ENCODE results near the gene PLEKHH1.

The PLEKHH1 gene

GRCh38 chr14:67569651-67570290, 36.7 kb downstream of the PLEKHH1 start:
- Mint-ChIP-seq H3K27me3 (peaks cover 12% of the 10 kb centered on the region), H3K4me1 (no peaks in the 10 kb centered on the region), H3K27ac (no peak overlapping the region), H3K9me3 (no peaks in the 10 kb centered on the region), H3K36me3 (no peaks in the 10 kb centered on the region), H3K4me3 (no peak overlapping the region)
- CTCF ChIA-PET, result interaction anchor here (1.0 to 10.3 kb wide), 6 partner anchors 13 to 154 kb away, joined by 3 to 206 read pairs (median 9); no protein-coding TSS in a partner anchor
- no peak for DNase-seq

GRCh38 chr14:67570453-67570852, 37.4 kb downstream of the PLEKHH1 start:
- Mint-ChIP-seq H3K4me3 (no peak overlapping the region), H3K36me3 (no peaks in the 10 kb centered on the region), H3K9me3 (no peaks in the 10 kb centered on the region), H3K27me3 (peaks cover 12% of the 10 kb centered on the region), H3K27ac (no peak overlapping the region), H3K4me1 (no peaks in the 10 kb centered on the region)
- DNase-seq, result no peak
- CTCF ChIA-PET, result interaction anchor here (0.8 to 10.3 kb wide), 15 partner anchors 8 to 154 kb away, joined by 3 to 206 read pairs (median 6); partner anchors contain the start of gene PIGH

DNA sequence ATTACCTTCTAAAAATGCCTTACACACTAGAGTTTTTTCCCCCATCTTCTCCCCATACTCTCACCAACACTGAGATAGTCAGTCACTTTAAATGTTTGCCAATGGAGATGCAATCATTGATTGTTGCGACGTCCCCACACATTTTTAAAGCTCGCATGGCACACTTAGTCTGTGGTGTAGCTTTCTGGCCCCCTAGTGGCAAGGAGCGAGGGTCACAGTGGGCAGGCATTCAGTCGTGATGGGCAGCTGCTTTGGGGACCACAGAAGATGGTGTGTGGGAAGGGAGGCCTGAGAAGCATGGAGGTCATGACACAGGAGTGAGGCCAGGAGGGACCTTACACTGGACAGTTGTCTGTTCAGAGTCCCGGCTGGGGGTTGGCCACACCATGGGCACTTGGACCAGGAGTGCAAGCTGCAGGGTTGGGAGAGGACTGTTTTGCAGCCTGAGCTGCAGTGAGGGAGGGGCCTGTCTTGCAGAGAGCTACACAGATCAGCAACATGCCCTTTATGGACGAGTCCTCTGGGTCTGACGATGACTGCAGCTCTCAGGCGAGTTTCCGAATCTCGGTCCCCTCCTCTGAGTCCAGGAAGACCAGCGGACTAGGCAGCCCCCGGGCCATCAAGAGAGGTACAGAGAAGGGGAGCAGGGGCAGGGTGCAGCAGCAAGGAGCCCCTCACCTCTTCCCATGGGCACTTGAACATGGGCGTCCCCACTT, 38.3 kb downstream of the PLEKHH1 start:
- H3K9me3 Mint-ChIP-seq, result no peaks in the 10 kb centered on the region
- no peak overlapping the region for H3K27ac Mint-ChIP-seq
- peaks cover 16% of the 10 kb centered on the region for H3K27me3 Mint-ChIP-seq
- DNase-seq, result peak; percentile 81
- no peaks in the 10 kb centered on the region for H3K4me1 Mint-ChIP-seq
- H3K4me3 Mint-ChIP-seq, result no peak overlapping the region
- no peaks in the 10 kb centered on the region for H3K36me3 Mint-ChIP-seq
- CTCF ChIA-PET, result interaction anchor here (0.6 to 10.3 kb wide), 40 partner anchors 9 to 263 kb away, joined by 3 to 206 read pairs (median 4); partner anchors contain the start of genes PIGH, PLEKHH1 and TMEM229B

DNA sequence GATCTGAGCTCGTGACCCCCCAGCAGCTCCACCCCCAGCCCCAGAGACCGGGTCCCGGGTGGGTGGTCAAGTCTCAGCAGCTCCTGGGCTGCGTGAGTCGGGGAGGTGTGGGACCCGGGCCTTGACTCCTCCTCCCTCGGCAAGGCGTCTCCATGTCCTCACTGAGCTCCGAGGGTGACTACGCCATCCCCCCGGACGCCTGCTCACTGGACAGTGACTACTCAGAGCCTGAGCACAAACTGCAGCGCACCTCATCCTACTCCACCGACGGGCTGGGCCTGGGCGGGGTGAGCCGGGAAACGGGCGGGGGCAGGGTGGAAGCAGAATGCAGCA, 38.9 kb downstream of the PLEKHH1 start:
- DNase-seq, result no peak
- Mint-ChIP-seq H3K4me3 (no peak overlapping the region), H3K27me3 (peaks cover 17% of the 10 kb centered on the region), H3K27ac (no peak overlapping the region), H3K4me1 (no peaks in the 10 kb centered on the region), H3K9me3 (no peaks in the 10 kb centered on the region), H3K36me3 (no peaks in the 10 kb centered on the region)
- CTCF ChIA-PET, result interaction anchor here (0.6 to 10.3 kb wide), 32 partner anchors 10 to 262 kb away, joined by 3 to 206 read pairs (median 5); partner anchors contain the start of genes PIGH, PLEKHH1 and TMEM229B

DNA sequence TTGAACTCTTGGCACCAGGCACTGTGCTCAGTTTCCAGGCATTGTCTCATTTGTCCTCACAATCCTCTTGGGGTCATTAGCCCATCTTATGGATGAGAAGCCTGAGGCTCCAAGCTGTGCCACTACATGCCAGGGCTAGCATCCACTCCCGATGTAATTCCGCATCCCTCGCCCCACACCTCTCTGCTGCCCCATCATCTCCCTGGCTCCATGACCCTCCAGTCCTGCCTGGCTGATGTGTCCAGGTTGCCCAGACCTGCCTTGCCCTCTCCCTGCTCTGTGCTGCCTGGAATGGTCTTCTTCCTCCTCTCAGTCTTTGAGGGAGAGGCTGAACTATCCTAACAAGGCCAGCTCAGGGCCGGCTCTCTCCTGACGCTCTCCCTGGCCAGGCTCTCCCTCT, 39.5 kb downstream of the PLEKHH1 start:
- DNase-seq, result no peak

DNA sequence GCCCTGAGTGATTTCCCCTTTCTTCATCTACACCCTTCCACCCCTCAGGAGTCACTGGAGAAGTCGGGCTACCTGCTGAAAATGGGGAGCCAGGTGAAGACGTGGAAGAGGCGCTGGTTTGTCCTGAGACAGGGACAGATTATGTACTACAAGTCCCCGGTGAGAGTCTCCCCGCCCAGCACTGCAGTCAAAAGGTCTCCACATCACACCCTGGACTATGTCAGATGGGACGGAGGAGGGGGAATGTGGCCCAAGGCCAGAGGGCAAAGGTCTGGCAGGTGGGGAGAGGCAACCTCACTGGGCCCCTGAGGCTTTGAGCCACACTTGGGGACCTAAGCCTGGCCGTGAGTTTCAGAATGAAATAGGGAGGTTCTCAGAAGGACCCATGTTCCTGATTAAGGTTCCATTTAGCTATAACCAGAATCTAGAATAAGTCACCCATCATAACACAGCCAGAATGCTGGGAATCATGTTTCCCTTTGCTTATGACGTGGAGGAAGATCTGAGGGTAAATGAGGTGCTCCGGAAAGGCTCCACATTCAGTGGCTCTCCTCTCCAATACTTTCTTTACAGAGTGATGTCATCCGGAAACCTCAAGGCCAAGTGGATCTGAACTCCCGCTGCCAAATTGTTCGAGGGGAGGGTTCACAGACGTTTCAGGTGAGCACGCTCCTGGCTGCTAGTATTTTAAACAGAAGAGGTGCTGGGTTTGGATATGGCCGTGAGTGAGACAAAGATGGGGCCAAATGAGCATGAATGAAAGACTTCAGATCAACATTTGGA, 40.3 kb downstream of the PLEKHH1 start:
- CTCF ChIA-PET, result interaction anchor here (0.7 to 10.3 kb wide), 2 partner anchors 145 to 153 kb away, joined by 3 to 206 read pairs; no protein-coding TSS in a partner anchor
- Mint-ChIP-seq H3K4me1 (no peaks in the 10 kb centered on the region), H3K36me3 (no peaks in the 10 kb centered on the region), H3K27me3 (peaks cover 13% of the 10 kb centered on the region), H3K9me3 (no peaks in the 10 kb centered on the region), H3K27ac (no peak overlapping the region), H3K4me3 (no peak overlapping the region)
- DNase-seq, result no peak

More for the DNA sequence above, 39.5 kb downstream of the PLEKHH1 start:
- Mint-ChIP-seq H3K4me1 (no peaks in the 10 kb centered on the region), H3K27me3 (peaks cover 15% of the 10 kb centered on the region), H3K9me3 (no peaks in the 10 kb centered on the region), H3K4me3 (no peak overlapping the region), H3K36me3 (no peaks in the 10 kb centered on the region), H3K27ac (no peak overlapping the region)
- CTCF ChIA-PET, result interaction anchor here (0.8 to 10.3 kb wide), 10 partner anchors 10 to 153 kb away, joined by 4 to 206 read pairs (median 14); no protein-coding TSS in a partner anchor

DNA sequence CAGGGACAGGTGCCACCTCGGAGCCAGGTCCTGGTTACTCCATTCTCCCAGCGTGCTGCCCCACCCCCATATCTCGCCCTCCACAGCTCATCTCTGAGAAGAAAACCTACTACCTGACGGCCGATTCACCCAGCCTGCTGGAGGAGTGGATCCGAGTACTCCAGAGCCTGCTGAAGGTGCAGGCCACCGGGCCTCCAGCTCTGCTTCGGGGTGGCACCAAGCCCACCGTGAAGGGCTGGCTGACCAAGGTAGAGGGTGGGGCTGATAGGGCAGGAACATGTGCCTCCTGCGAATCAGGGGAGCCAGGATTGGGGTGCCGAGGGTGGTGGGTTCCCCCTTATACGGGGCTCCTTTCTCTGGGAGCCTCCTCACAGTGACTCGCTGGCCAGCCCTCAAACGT, 41.1 kb downstream of the PLEKHH1 start:
- CTCF ChIA-PET, result interaction anchor here (10.3 kb wide), 1 partner anchor 146 kb away, joined by 206 read pairs; no protein-coding TSS in a partner anchor
- H3K9me3 Mint-ChIP-seq, result no peaks in the 10 kb centered on the region
- no peak for DNase-seq

GRCh38 chr14:67574806-67575205, 41.7 kb downstream of the PLEKHH1 start:
- H3K4me1 Mint-ChIP-seq, result no peaks in the 10 kb centered on the region
- no peak overlapping the region for H3K27ac Mint-ChIP-seq
- H3K4me3 Mint-ChIP-seq, result no peak overlapping the region
- H3K27me3 Mint-ChIP-seq, result peaks cover 11% of the 10 kb centered on the region
- no peaks in the 10 kb centered on the region for H3K9me3 Mint-ChIP-seq
- CTCF ChIA-PET, result interaction anchor here (1.6 to 10.3 kb wide), 2 partner anchors 129 to 147 kb away, joined by 5 to 206 read pairs; no protein-coding TSS in a partner anchor
- no peaks in the 10 kb centered on the region for H3K36me3 Mint-ChIP-seq
- DNase-seq, result no peak

More for the DNA sequence above, 41.1 kb downstream of the PLEKHH1 start:
- Mint-ChIP-seq H3K4me1 (no peaks in the 10 kb centered on the region), H3K36me3 (no peaks in the 10 kb centered on the region), H3K4me3 (no peak overlapping the region), H3K27me3 (peaks cover 13% of the 10 kb centered on the region), H3K27ac (no peak overlapping the region)

GRCh38 chr14:67575684-67576083, 42.6 kb downstream of the PLEKHH1 start:
- Mint-ChIP-seq H3K27ac (no peak overlapping the region), H3K27me3 (peaks cover 10% of the 10 kb centered on the region), H3K4me1 (no peaks in the 10 kb centered on the region), H3K9me3 (no peaks in the 10 kb centered on the region), H3K36me3 (no peaks in the 10 kb centered on the region), H3K4me3 (no peak overlapping the region)
- CTCF ChIA-PET, result interaction anchor here (1.2 to 1.7 kb wide), 4 partner anchors 49 to 175 kb away, joined by 3 to 8 read pairs (median 4); no protein-coding TSS in a partner anchor
- DNase-seq, result no peak

DNA sequence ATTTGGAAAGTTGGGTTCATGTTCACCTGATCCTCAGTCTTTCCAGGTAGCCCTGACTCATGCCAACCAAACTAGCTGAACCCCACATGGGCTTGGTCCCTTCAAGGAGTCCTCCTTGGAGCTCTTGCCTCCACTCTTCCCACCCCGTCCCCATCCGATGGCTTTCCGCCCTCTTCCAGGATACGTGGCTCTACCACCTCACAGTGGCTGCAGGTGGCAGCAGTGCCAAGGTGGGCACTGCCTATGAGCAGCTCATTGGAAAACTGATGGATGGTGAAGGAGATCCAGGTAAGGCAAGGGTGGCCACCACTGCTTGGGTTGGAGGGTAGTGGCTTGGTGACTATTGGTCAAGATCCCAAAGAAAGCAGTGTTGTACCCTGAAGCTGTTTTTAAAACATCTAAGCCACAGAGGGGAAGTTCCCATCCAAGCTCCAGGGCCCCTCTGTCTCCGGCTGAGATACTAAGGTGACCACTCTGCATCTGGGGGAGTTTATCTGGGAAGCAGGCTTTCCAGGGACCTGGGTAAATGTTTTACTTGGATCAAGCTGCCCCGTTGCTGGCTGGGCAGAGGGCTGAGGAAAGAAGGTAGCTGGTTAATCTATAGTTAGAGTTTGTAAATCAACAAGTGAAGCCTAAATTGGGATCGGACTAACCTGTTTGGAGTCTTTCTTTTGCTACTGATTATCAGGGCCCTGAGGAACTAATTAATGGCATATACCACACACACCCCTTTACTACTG, 43.3 kb downstream of the PLEKHH1 start:
- DNase-seq, result no peak
- Mint-ChIP-seq H3K27me3 (peaks cover 7% of the 10 kb centered on the region), H3K27ac (no peak overlapping the region), H3K9me3 (no peaks in the 10 kb centered on the region), H3K4me1 (peaks cover 4% of the 10 kb centered on the region), H3K36me3 (no peaks in the 10 kb centered on the region), H3K4me3 (no peak overlapping the region)
- CTCF ChIA-PET, result interaction anchor here (0.9 to 1.7 kb wide), 5 partner anchors 9 to 176 kb away, joined by 3 to 8 read pairs (median 4); no protein-coding TSS in a partner anchor

GRCh38 chr14:67577181-67577808, 44.2 kb downstream of the PLEKHH1 start:
- no peaks in the 10 kb centered on the region for H3K36me3 Mint-ChIP-seq
- CTCF ChIA-PET, result interaction anchor here (0.6 to 1.7 kb wide), 5 partner anchors 10 to 150 kb away, joined by 3 to 8 read pairs (median 3); no protein-coding TSS in a partner anchor
- peaks cover 12% of the 10 kb centered on the region for H3K4me1 Mint-ChIP-seq
- DNase-seq, result no peak
- peaks cover 6% of the 10 kb centered on the region for H3K27me3 Mint-ChIP-seq
- no peak overlapping the region for H3K4me3 Mint-ChIP-seq
- no peaks in the 10 kb centered on the region for H3K9me3 Mint-ChIP-seq
- no peak overlapping the region for H3K27ac Mint-ChIP-seq

- Mint-ChIP-seq H3K4me1 (peaks cover 12% of the 10 kb centered on the region), H3K9me3 (no peaks in the 10 kb centered on the region), H3K27me3 (peaks cover 6% of the 10 kb centered on the region), H3K4me3 (no peak overlapping the region), H3K36me3 (no peaks in the 10 kb centered on the region), H3K27ac (no peak overlapping the region)
- no peak for DNase-seq
- CTCF ChIA-PET, result interaction anchor here (0.6 to 1.2 kb wide), 3 partner anchors 125 to 151 kb away, joined by 3 to 7 read pairs (median 3); no protein-coding TSS in a partner anchor
Measured at GRCh38 chr14:67577909-67578749, 45.0 kb downstream of the PLEKHH1 start.
